ENCODE results near the gene NDUFAF8.

DNA sequence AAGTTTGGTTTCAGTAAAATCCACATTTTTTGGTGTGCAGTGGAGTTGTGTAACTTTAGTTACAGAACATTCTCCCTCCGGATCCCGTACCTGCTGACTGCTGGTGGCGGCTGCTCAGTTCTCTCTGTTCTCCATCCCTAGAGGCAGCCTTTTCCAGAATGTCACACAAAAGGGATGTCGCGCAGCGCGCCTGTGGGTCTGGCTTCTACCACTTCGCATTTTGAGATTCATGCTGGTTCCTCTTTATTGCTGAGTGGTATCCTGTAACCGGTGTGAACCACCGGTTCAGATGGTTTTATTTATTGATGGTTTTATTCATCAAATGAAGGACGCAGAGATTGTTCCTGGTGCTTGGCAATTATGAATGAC lies 15.4 kb upstream of the NDUFAF8 start:
- TF ChIP-seq, protein P1, sequence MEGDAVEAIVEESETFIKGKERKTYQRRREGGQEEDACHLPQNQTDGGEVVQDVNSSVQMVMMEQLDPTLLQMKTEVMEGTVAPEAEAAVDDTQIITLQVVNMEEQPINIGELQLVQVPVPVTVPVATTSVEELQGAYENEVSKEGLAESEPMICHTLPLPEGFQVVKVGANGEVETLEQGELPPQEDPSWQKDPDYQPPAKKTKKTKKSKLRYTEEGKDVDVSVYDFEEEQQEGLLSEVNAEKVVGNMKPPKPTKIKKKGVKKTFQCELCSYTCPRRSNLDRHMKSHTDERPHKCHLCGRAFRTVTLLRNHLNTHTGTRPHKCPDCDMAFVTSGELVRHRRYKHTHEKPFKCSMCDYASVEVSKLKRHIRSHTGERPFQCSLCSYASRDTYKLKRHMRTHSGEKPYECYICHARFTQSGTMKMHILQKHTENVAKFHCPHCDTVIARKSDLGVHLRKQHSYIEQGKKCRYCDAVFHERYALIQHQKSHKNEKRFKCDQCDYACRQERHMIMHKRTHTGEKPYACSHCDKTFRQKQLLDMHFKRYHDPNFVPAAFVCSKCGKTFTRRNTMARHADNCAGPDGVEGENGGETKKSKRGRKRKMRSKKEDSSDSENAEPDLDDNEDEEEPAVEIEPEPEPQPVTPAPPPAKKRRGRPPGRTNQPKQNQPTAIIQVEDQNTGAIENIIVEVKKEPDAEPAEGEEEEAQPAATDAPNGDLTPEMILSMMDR (IDR thresholded peaks at IDR 0.05; ENCODE audit: borderline replicate concordance, extremely low read depth, low read length, poor library complexity, severe bottlenecking) = no peak
- no peak for TF ChIP-seq EZH2 (IDR thresholded peaks at IDR 0.05; ENCODE audit: borderline replicate concordance, low read depth, low read length, severe bottlenecking)

Measured in DND-41 (cell line).